ENCODE data around the gene CERS5. TPM values are rescaled to one million over a fixed set of nuclear protein-coding genes. Genes with fewer than 3 reads are reported as not detected.

The CERS5 gene
- total RNA-seq, 2 experiments from 2014 or later, result 49.4 to 64.4 TPM

DNA sequence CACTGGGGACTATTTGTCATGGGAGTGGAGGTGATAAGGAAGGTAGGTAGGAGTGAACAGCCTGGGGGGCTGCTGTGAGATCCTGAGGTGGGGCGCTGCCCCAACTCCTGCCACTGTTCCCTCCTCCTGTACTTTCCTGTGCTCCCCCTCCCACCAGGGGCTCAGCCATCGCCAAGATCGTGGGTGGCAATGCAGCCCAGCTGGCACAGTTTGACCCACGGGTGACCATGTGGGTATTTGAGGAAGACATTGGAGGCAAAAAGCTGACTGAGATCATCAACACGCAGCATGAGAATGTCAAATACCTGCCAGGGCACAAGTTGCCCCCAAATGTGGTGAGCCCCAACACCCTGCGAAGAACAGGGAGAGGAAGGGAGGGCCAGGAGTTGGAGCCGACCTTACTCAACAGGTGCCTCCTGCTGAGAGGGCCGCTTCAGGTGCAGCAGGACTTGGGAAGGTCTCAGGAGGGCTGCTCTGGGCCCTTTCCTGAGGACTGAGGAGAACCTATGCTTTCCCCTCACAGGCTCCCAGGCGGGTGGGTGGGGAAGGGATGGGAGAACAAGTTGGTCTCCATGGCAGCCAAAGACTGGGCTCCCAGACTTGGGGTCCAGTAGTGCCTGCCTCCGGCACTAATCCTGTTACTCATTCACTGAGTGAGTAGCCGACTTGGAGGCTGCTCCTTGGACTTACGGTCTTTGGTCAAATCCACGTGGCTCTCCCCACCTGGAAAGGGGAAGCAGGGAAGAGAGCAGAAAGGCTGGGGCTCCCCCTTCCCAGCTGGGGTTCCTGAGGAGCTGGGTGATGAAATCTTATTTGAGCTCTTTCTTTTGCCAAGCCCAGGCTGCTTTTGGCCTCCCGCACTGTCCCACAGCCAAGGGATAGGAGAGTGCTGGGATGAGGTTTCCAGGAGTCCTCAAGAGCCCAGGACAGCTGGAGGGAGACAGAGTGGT is 62.5 kb downstream of the CERS5 start:
- H3K27me3 Mint-ChIP-seq, result no peaks in the 10 kb centered on the region
- ChIA-PET CTCF (interaction anchor here (1.0 to 8.9 kb wide), 4 partner anchors 17 to 25 kb away, joined by 3 to 146 read pairs (median 7); partner anchors contain the start of gene SMARCD1), POLR2A (interaction anchor here (0.6 kb wide), 1 partner anchor 10 kb away, joined by 3 read pairs; no protein-coding TSS in a partner anchor)
- intact Hi-C loops (cut with DNase I, micrococcal nuclease), result no loop called here
- H3K4me1 Mint-ChIP-seq, result no peaks in the 10 kb centered on the region
- H3K4me3 Mint-ChIP-seq, result no peak overlapping the region
- no peak for DNase-seq
- H3K27ac Mint-ChIP-seq, result no peak overlapping the region
- ATAC-seq, result no peak
- no peaks in the 10 kb centered on the region for H3K9me3 Mint-ChIP-seq (ENCODE audit: low read depth)
- H3K36me3 Mint-ChIP-seq (ENCODE audit: low read depth), result peaks cover 14% of the 10 kb centered on the region

DNA sequence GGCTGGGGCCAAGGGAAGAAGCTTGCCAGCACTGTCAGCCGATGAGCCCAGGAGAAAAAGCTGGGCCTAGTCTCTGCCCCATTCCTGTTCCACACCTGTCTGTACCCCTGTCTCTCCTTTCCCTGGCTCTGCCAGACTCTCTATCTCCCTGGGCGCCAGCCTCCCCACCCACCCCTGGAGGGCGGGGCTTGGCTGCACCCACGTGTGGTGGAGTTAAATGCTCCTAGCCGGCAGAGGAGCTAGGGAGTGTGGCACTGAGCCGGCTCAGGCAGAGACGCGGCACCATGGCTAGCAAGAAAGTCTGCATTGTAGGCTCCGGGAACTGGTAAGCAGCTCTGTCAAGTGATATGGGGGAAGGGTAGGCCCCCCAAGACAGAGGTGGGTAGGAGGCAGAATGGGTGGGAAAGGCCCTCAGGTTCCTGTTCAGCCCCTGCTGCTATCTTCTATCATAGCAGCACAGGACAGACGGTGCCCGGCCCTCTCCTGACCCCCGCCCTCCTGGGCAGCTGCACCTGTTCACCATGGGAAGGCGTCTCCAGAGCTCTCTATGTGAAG is 63.3 kb downstream of the CERS5 start, which contains the start of gene GPD1:
Gene GPD1, plus strand, starts transcription at position 242 of the 555 bp plus-strand sequence. Its CDS starts 43 bp downstream, at position 285.
- Mint-ChIP-seq H3K27me3 (no peaks in the 10 kb centered on the region), H3K9me3 (ENCODE audit: low read depth) (no peaks in the 10 kb centered on the region), H3K27ac (no peak within 1 kb of the TSS), H3K4me1 (no peaks in the 10 kb centered on the region), H3K4me3 (no peak within 1 kb of the TSS), H3K36me3 (ENCODE audit: low read depth) (peaks cover 21% of the 10 kb centered on the region)
- POLR2A ChIA-PET, result interaction anchor here (0.6 to 2.1 kb wide), 2 partner anchors 8 to 10 kb away, joined by 3 to 7 read pairs; partner anchors contain the start of gene COX14
- CTCF ChIA-PET, result interaction anchor here (0.7 to 1.8 kb wide), 6 partner anchors 8 to 32 kb away, joined by 3 to 9 read pairs (median 4); partner anchors contain the start of genes COX14 and SMARCD1
- DNase-seq (peak; percentile 63), ATAC-seq (peak; percentile 87)
- intact Hi-C loops (cut with DNase I, micrococcal nuclease), result no loop called here

DNA sequence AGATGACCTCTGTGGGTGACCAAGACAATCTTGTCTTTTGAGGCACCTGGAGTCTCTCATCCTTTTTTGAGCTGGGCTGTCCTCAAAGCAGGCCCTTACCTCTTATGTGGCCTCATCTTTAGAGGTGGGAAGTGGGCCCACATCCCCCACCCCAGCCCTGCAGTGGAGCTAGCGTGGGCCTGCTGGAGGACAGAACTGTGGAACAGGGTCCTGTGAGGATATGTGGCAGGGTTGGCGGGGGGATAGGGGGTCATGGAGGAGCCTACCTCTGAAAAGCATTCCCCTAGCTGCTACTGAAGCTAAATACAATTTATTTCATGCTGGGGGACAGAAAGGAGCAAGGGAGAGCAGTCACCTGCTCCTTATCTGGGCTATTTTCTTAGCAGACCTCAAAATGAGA is 63.8 kb downstream of the CERS5 start:
- Mint-ChIP-seq H3K9me3 (ENCODE audit: low read depth) (no peaks in the 10 kb centered on the region), H3K27me3 (no peaks in the 10 kb centered on the region), H3K27ac (no peak overlapping the region), H3K36me3 (ENCODE audit: low read depth) (peaks cover 21% of the 10 kb centered on the region), H3K4me1 (no peaks in the 10 kb centered on the region), H3K4me3 (no peak overlapping the region)
- ChIA-PET CTCF (interaction anchor here (0.6 to 1.8 kb wide), 8 partner anchors 8 to 136 kb away, joined by 3 to 9 read pairs (median 4); partner anchors contain the start of genes COX14 and SMARCD1), POLR2A (interaction anchor here (2.1 kb wide), 1 partner anchor 9 kb away, joined by 7 read pairs; the partner anchor contains the start of gene COX14)
- DNase-seq (no peak), ATAC-seq (no peak)
- intact Hi-C loops (cut with DNase I, micrococcal nuclease), result no loop called here

DNA sequence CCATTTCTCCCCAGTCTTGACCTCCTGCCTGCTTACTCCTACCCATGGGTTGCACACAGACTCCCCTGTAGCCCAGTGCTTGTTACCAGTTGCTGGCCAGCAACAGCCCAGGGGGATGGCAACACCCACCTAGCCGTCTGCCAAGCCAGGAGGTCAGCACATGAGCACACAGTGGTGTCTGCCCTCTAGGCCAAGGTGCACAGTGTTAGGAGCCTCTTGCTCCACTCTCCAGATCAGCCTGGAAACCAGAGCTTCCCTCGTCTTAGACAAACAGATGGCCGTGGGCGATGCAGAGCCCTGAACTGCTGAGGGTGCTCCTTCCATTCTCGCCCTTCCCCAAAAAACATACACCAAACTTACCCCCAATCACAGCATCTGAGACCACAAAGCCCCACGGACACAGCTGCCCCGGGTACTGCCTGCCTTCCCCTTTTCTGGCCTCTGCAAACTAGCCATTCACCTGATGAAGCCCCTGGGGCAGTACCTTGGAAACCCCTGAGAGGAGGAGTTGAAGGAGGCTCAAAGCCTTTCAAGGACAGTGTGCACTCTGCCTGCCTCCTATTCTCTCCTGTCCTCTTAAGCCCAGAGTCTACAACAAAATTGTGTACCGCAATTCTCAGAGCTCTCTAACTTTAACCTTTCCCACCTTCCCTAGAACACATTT is 64.4 kb downstream of the CERS5 start:
- ChIA-PET CTCF (interaction anchor here (0.6 to 7.2 kb wide), 10 partner anchors 8 to 135 kb away, joined by 3 to 58 read pairs (median 4); partner anchors contain the start of genes COX14 and SMARCD1), POLR2A (interaction anchor here (0.7 to 2.1 kb wide), 2 partner anchors 7 to 9 kb away, joined by 3 to 7 read pairs; partner anchors contain the start of gene COX14)
- ATAC-seq (no peak), DNase-seq (no peak)
- Mint-ChIP-seq H3K36me3 (ENCODE audit: low read depth) (peaks cover 25% of the 10 kb centered on the region), H3K4me3 (no peak overlapping the region), H3K27ac (no peak overlapping the region), H3K9me3 (ENCODE audit: low read depth) (no peaks in the 10 kb centered on the region), H3K27me3 (no peaks in the 10 kb centered on the region), H3K4me1 (no peaks in the 10 kb centered on the region)
- intact Hi-C loops (cut with DNase I, micrococcal nuclease), result no loop called here

DNA sequence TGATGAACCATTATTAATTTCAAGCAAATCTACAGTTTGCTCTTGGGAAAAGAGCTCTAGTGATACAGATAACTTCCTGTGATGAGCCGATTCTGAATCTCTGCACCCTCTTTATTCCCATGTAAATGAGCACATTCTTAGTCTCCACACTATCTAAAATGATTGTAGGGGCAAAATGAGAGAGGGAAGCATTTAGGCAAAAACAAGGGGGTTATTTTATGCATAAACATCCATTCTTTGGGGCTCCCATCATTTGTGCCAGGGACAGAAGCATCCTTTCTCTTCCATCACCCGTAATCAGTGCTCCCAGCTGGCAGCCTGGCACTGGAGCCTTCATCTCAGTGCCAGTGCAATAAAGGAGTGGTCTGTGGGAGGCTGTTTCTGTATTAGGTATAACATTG is 65.0 kb downstream of the CERS5 start:
- ChIA-PET POLR2A (interaction anchor here (0.7 to 2.1 kb wide), 2 partner anchors 8 to 10 kb away, joined by 3 to 7 read pairs; partner anchors contain the start of gene COX14), CTCF (interaction anchor here (0.5 to 7.2 kb wide), 4 partner anchors 9 to 27 kb away, joined by 3 to 58 read pairs (median 4); partner anchors contain the start of gene COX14)
- intact Hi-C loops (cut with DNase I, micrococcal nuclease), result no loop called here
- no peaks in the 10 kb centered on the region for H3K9me3 Mint-ChIP-seq (ENCODE audit: low read depth)
- H3K27ac Mint-ChIP-seq, result no peak overlapping the region
- no peaks in the 10 kb centered on the region for H3K27me3 Mint-ChIP-seq
- ATAC-seq (no peak), DNase-seq (no peak)
- no peaks in the 10 kb centered on the region for H3K4me1 Mint-ChIP-seq
- H3K36me3 Mint-ChIP-seq (ENCODE audit: low read depth), result peaks cover 30% of the 10 kb centered on the region
- H3K4me3 Mint-ChIP-seq, result no peak overlapping the region

DNA sequence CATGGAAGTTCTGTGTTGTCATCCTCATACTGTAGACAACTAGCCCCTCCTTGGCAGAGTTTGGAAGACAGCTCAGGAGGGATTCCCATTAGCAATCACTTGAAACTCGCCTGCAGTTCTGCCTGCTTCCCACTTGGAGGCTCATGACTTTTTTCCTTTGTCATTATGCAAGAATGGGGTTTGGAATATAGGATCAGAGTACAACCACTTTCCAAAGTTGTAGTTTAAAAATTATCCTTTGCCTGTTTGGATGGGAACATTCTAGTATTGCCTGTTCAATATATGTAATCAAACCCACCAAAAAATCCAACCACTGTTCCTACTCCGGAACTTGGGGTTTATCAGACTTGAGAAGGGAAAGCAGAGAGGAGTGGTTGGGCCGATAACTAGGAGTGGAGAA is 65.5 kb downstream of the CERS5 start:
- no peaks in the 10 kb centered on the region for H3K9me3 Mint-ChIP-seq (ENCODE audit: low read depth)
- DNase-seq, result no peak
- H3K4me1 Mint-ChIP-seq, result no peaks in the 10 kb centered on the region
- no peaks in the 10 kb centered on the region for H3K27me3 Mint-ChIP-seq
- intact Hi-C loops (cut with DNase I, micrococcal nuclease), result no loop called here
- ATAC-seq, result no peak
- H3K27ac Mint-ChIP-seq, result no peak overlapping the region
- ChIA-PET CTCF (interaction anchor here (0.5 to 7.2 kb wide), 4 partner anchors 9 to 27 kb away, joined by 3 to 58 read pairs (median 4); partner anchors contain the start of gene COX14), POLR2A (interaction anchor here (0.7 kb wide), 1 partner anchor 8 kb away, joined by 3 read pairs; no protein-coding TSS in a partner anchor)
- H3K4me3 Mint-ChIP-seq, result no peak overlapping the region
- H3K36me3 Mint-ChIP-seq (ENCODE audit: low read depth), result peaks cover 34% of the 10 kb centered on the region

DNA sequence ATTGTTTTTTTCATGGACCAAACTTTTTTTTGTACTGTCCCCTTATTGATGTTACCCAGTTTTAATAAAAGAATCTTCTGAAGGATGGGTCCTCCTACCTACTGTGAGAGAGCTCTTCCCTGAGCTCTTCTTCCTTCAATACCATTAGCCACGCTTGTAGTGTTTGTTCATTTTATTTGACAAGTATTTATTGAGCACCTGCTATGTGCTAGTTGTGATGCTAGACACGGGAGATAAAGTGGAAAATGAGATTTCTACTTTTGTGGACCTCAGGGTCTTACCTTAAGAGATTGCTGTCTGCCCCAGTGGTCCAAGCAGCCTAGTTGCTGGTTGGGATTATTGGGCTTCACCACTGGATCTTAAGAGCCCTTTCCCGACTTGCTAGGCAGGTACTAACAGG is 66.6 kb downstream of the CERS5 start:
- POLR2A ChIA-PET, result interaction anchor here (0.8 kb wide), 1 partner anchor 33 kb away, joined by 3 read pairs; no protein-coding TSS in a partner anchor
- Mint-ChIP-seq H3K9me3 (ENCODE audit: low read depth) (no peaks in the 10 kb centered on the region), H3K4me3 (no peak overlapping the region), H3K36me3 (ENCODE audit: low read depth) (peaks cover 45% of the 10 kb centered on the region), H3K27me3 (no peaks in the 10 kb centered on the region), H3K27ac (no peak overlapping the region), H3K4me1 (no peaks in the 10 kb centered on the region)
- DNase-seq (no peak), ATAC-seq (no peak)
- CTCF ChIA-PET, result interaction anchor here (0.5 to 7.2 kb wide), 5 partner anchors 10 to 614 kb away, joined by 3 to 58 read pairs (median 4); partner anchors contain the start of gene COX14
- intact Hi-C loops (cut with DNase I, micrococcal nuclease), result no loop called here

DNA sequence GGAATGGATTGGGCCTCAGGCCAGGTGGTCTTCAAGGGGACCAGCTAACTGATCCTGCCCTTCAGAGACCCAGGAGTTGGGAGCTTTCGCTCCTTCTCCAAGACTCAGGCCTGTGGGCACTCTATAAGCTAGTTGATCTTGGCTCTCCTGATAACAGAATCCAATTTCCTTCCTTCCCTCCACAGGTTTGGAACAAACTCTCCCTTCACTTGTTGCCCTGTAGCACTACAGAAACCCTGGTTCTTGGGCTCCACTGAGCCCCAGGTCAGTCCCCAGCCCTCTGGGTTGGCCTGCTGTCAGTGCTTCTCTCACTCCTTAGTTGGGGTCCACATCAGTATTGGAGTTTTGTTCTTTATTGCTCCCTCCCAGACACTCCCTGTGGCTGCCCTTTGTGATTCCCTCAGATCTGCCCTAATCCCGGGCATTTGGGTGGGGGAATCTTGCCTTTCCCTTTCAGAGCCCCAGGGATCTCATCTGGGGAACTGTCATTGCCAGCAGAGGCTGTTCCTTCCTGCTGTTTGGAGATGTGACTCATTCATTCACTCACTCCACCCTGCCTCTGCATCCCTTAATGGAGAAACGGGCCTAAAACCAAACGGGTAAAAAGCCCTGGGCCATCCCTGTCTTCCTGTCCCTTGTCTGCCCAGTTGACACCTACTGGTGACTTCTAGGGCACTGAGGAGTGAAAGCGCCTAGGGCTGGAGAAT is 67.7 kb downstream of the CERS5 start:
- Mint-ChIP-seq H3K9me3 (ENCODE audit: low read depth) (no peaks in the 10 kb centered on the region), H3K4me1 (no peaks in the 10 kb centered on the region), H3K4me3 (no peak overlapping the region), H3K27ac (no peak overlapping the region), H3K27me3 (no peaks in the 10 kb centered on the region), H3K36me3 (ENCODE audit: low read depth) (peaks cover 52% of the 10 kb centered on the region)
- ATAC-seq, result no peak
- intact Hi-C loops (cut with DNase I, micrococcal nuclease), result no loop called here
- ChIA-PET POLR2A (no interaction called here), CTCF (interaction anchor here (0.5 to 7.2 kb wide), 3 partner anchors 12 to 77 kb away, joined by 3 to 58 read pairs (median 3); partner anchors contain the start of gene COX14)
- no peak for DNase-seq

DNA sequence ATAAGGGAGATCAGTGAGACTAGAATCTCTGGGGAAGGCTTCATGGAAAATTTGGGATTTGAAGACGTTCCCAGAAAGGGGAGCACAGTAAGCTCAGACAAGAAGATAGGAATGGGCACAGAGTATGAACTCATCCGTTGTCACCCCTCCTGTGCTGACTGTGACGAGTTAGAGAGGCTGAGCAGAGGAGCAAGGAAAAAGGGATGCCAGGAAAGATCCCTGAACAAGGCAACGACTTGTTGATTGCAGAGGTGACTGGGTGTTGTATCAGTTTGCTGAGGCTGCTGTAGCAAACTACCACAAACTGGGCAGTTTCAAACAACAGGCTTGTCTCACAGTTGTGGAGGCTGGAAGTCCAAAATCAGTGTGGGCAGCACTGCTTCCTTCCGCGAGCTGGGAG is 69.2 kb downstream of the CERS5 start:
- H3K27ac Mint-ChIP-seq, result no peak overlapping the region
- peaks cover 56% of the 10 kb centered on the region for H3K36me3 Mint-ChIP-seq (ENCODE audit: low read depth)
- no peak overlapping the region for H3K4me3 Mint-ChIP-seq
- POLR2A ChIA-PET, result interaction anchor here (0.6 to 0.7 kb wide), 2 partner anchors 13 to 37 kb away, joined by 3 read pairs; no protein-coding TSS in a partner anchor
- CTCF ChIA-PET, result interaction anchor here (1.2 to 7.2 kb wide), 2 partner anchors 13 to 78 kb away, joined by 3 to 58 read pairs; partner anchors contain the start of gene COX14
- no peaks in the 10 kb centered on the region for H3K27me3 Mint-ChIP-seq
- H3K4me1 Mint-ChIP-seq, result no peaks in the 10 kb centered on the region
- intact Hi-C loops (cut with DNase I, micrococcal nuclease), result no loop called here
- no peak for DNase-seq
- no peak for ATAC-seq
- no peaks in the 10 kb centered on the region for H3K9me3 Mint-ChIP-seq (ENCODE audit: low read depth)

DNA sequence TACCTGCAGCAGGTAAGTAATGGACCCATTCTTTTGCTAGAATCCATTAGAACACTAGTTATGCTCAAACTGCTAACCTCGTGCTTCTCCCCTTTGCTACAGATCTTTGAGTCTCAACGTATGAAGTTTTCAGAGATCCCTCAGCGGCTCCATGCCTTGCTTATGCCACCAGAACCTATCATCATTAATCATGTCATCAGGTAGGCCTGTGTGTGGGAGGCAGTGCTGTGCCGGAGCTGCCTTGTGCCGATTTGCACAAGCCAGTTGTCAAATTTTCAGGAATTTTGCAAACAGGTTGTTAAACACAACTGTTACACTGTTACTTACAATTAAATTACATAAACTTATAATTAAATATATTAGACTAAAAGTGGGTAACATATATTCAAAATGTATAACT is 76.8 kb downstream of the CERS5 start:
- H3K9me3 Mint-ChIP-seq (ENCODE audit: low read depth), result no peaks in the 10 kb centered on the region
- H3K27ac Mint-ChIP-seq, result no peak overlapping the region
- intact Hi-C loops (cut with DNase I, micrococcal nuclease), result no loop called here
- ChIA-PET POLR2A (no interaction called here), CTCF (interaction anchor here (0.8 to 8.5 kb wide), 9 partner anchors 12 to 87 kb away, joined by 3 to 146 read pairs (median 5); partner anchors contain the start of gene COX14)
- DNase-seq (no peak), ATAC-seq (no peak)
- peaks cover 40% of the 10 kb centered on the region for H3K36me3 Mint-ChIP-seq (ENCODE audit: low read depth)
- H3K4me1 Mint-ChIP-seq, result peaks cover 27% of the 10 kb centered on the region
- no peak overlapping the region for H3K4me3 Mint-ChIP-seq
- no peaks in the 10 kb centered on the region for H3K27me3 Mint-ChIP-seq
